B cell (primary cell): Measurements from ENCODE around the gene RBMS3.

ENCODE experiments used
- EZH2 ChIP-seq: IDR thresholded peaks from 2 replicates; pipeline ENCODE4 v1.6.1; 2012; ENCODE audit warnings: borderline replicate concordance, low read depth, mild to moderate bottlenecking, moderate library complexity, low read length; ENCODE audit not compliant: insufficient read depth, poor library complexity, severe bottlenecking
- TF ChIP-seq, protein P1 (sequence below): fragments of 200-600 bp; IDR thresholded peaks from one replicate; pipeline ENCODE4 v1.8.0; 2022; ENCODE audit warnings: antibody characterized with exemption, mild to moderate bottlenecking

DNA sequence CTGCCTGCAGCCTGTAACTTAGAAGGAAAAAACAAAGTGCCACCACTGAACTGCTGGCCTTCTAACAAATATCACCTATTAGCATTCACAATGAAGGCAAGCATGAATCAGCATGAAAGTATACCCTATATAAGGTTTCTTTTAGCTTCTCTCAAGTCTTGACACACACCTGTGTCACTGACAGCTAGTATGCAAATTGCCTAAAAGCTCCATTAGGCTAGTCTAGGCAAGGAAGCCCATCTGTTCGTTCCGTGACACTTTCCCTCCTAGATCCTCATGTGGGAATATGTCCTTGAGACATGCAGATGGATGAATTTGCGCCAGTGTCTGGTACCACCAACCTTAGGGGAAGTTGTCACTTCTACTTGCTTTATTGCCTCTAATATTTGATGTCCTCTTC lies 129.3 kb downstream of the RBMS3 start:
- TF ChIP-seq, protein P1, sequence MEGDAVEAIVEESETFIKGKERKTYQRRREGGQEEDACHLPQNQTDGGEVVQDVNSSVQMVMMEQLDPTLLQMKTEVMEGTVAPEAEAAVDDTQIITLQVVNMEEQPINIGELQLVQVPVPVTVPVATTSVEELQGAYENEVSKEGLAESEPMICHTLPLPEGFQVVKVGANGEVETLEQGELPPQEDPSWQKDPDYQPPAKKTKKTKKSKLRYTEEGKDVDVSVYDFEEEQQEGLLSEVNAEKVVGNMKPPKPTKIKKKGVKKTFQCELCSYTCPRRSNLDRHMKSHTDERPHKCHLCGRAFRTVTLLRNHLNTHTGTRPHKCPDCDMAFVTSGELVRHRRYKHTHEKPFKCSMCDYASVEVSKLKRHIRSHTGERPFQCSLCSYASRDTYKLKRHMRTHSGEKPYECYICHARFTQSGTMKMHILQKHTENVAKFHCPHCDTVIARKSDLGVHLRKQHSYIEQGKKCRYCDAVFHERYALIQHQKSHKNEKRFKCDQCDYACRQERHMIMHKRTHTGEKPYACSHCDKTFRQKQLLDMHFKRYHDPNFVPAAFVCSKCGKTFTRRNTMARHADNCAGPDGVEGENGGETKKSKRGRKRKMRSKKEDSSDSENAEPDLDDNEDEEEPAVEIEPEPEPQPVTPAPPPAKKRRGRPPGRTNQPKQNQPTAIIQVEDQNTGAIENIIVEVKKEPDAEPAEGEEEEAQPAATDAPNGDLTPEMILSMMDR: no peak
- no peak for TF ChIP-seq EZH2
